Caki2 (cell line): ENCODE measurements around the gene TBL3. TPM values are rescaled to one million over a fixed set of nuclear protein-coding genes. Genes with fewer than 3 reads are reported as not detected.
A peak's percentile ranks its signal among the peaks of the same experiment; 100 is the strongest.

Source experiments
- DNase-seq: peaks from one replicate; pipeline ENCODE4 v3.0.0-alpha.2; 2015; ENCODE audit warnings: low read depth
- in situ Hi-C: cut with HindIII; loops from 2 replicates; pipeline ENCODE4 v1.10.0; 2016; ENCODE audit warnings: low sequenced_read_pairs, low pct_unique_long_range_greater_than_20kb, mixed read lengths
- total RNA-seq: library from RNA; depleted of rRNA; stranded (reverse); fragments of >200 nt; shearing (Covaris generic); gene quantifications from 2 replicates; pipeline ENCODE4 v1.2.3, GENCODE V29; 2014; ENCODE audit warnings: low replicate concordance

Gene TBL3
- total RNA-seq, 1 experiment from 2014 or later = 128 TPM

- in situ Hi-C loops = no loop called here
- DNase-seq = peak; percentile 45
Observed at GRCh38 chr16:1990351-1991134, 18.7 kb downstream of the TBL3 start.

GRCh38 chr16:1991135-1991551 is 19.3 kb downstream of the TBL3 start:
- in situ Hi-C loops = no loop called here
- no peak for DNase-seq

- in situ Hi-C loops = no loop called here
- no peak for DNase-seq
Observed at GRCh38 chr16:1991588-1991947, 19.7 kb downstream of the TBL3 start.

- in situ Hi-C loops = no loop called here
- DNase-seq = peak; percentile 78
Observed at GRCh38 chr16:1991948-1992703, 20.3 kb downstream of the TBL3 start.

- no peak for DNase-seq
- in situ Hi-C loops = no loop called here
Observed at GRCh38 chr16:1992704-1993317, 21.0 kb downstream of the TBL3 start.

- in situ Hi-C loops = no loop called here
- DNase-seq = peak; percentile 82
Observed at GRCh38 chr16:1993731-1994131, 21.9 kb downstream of the TBL3 start.

GRCh38 chr16:1997494-1998359 is 25.9 kb downstream of the TBL3 start:
- peak; percentile 59 for DNase-seq
- in situ Hi-C loops = no loop called here

- in situ Hi-C loops = no loop called here
- no peak for DNase-seq
Observed at GRCh38 chr16:1998360-1998835, 26.5 kb downstream of the TBL3 start.

- in situ Hi-C loops = no loop called here
- no peak for DNase-seq
Observed at GRCh38 chr16:1998852-1999801, 27.3 kb downstream of the TBL3 start.

GRCh38 chr16:1999866-2000514 is 28.1 kb downstream of the TBL3 start:
- DNase-seq = no peak
- in situ Hi-C loops = no loop called here

- in situ Hi-C loops = no loop called here
- no peak for DNase-seq
Observed at GRCh38 chr16:2001035-2001434, 29.2 kb downstream of the TBL3 start.

- in situ Hi-C loops = no loop called here
- no peak for DNase-seq
Observed at GRCh38 chr16:2001456-2002355, 29.9 kb downstream of the TBL3 start.

- in situ Hi-C loops = no loop called here
- no peak for DNase-seq
Observed at GRCh38 chr16:2002406-2003230, 30.8 kb downstream of the TBL3 start.

- in situ Hi-C loops = no loop called here
- no peak for DNase-seq
Observed at GRCh38 chr16:2003231-2003826, 31.5 kb downstream of the TBL3 start.
